Head of caudate nucleus (tissue), 42 donors: Measurements from ENCODE around the gene SLC26A4.
"Not testable (repeated sequence)": the region's sequence is repeated elsewhere in the genome, so short reads cannot be mapped to it uniquely, and the experiment has no call there.

ENCODE experiments used
- DNase-seq, 42 donors: peaks; one replicate each; pipeline versions ENCODE4 v3.0.0 to v3.0.0-alpha.2; 2020 to 2021; ENCODE audit warnings: mixed read lengths in 7 of 42
- intact Hi-C: fragments of 100-400 bp; cut with DNase I; formaldehyde crosslinking; loops from one replicate; pipeline ENCODE4 v1.15.0; 2022

Gene SLC26A4

GRCh38 chr7:107660381-107661080 is at the start of gene SLC26A4:
SLC26A4 (plus strand) TSS chr7:107660828; CDS start chr7:107661642, 814 bp downstream.
- intact Hi-C loops = no loop called here
- DNase-seq = peak in 6 of 42 donors; percentile 2 to 29 (median 8)

- no peak for DNase-seq
- intact Hi-C loops = no loop called here
These were observed 47.2 kb upstream of the SLC26A4 start for GRCh38 chr7:107613439-107613838.

GRCh38 chr7:107613948-107614347 is 46.7 kb upstream of the SLC26A4 start:
- intact Hi-C loops = no loop called here
- no peak for DNase-seq

GRCh38 chr7:107614425-107614824 is 46.2 kb upstream of the SLC26A4 start:
- DNase-seq = no peak
- intact Hi-C loops = no loop called here

DNA sequence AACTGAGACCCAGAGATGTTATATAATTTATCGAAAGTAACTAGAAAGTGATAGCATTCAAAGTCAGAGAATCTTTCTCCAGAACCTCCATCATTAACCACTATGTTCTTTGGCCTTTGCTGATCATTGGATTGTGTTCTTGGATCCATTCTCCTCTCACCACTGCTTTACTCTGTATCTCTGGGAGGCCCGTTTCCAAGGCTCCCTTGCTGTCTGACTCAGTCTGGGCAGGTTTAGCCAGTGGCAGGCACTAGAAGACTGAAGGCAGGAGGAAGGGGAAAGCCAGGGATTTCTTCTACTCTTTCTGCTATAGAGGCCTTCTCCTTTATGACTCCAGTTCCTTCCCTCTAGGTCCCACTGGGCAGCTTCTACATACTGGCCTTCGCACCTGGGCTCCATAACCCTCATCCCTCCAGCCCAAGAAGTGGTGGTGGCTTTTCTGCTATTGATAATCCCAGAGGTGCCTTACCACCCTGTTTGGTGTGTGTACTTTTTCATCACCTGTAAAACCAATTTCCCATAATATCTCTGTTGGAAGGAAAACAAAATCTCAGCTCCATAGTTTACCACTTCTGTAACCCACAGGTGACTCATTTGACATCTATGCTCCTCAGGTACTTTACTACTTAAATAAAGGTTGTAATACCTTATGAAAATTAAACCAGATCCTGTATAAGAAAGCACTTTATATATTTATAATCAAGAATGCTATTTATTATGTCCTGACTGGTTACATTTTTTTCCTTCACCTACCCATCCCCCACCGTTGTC is 44.5 kb upstream of the SLC26A4 start:
- no peak for DNase-seq
- intact Hi-C loops = no loop called here

DNA sequence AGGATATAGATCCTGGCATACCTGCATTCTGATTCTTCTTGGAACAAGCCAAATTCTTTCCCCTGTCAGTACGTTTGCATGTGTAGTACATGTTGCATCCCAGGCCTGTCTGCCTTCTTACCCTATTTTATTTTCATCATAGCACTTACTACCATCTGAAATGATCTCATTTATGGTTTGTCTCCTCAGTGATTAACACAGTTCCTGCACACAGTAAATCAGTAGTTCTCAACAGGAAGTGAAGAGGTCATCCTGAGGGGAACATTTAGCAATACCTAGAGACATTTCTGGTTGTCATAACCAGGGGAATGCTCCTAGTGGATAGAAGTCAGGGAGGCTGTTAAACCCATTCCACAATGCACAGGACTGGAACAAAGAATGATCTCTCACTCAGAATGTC is 38.2 kb upstream of the SLC26A4 start:
- intact Hi-C loops = no loop called here
- DNase-seq = no peak

DNA sequence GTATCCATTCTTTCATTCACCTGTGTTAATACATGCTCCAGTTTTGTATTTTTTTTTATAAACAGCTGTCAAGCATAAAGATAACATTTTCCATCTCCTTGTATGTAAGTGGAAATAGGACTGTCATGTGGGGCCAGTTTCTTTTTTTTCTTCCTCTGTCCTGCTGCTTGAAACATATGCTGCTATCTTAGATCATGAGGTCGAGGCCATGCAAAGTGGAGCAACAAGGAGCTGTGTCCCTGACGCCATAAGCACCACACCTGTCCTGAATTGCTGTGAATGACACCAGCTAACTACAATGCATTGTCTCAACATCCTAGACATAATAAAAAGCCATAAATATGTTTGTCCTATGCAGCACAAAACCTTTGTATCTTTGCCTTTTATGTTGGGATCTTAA is 37.7 kb upstream of the SLC26A4 start:
- no peak for DNase-seq
- intact Hi-C loops = no loop called here

- no peak for DNase-seq
- intact Hi-C loops = no loop called here
These were observed 33.6 kb upstream of the SLC26A4 start for GRCh38 chr7:107627002-107627401.

DNA sequence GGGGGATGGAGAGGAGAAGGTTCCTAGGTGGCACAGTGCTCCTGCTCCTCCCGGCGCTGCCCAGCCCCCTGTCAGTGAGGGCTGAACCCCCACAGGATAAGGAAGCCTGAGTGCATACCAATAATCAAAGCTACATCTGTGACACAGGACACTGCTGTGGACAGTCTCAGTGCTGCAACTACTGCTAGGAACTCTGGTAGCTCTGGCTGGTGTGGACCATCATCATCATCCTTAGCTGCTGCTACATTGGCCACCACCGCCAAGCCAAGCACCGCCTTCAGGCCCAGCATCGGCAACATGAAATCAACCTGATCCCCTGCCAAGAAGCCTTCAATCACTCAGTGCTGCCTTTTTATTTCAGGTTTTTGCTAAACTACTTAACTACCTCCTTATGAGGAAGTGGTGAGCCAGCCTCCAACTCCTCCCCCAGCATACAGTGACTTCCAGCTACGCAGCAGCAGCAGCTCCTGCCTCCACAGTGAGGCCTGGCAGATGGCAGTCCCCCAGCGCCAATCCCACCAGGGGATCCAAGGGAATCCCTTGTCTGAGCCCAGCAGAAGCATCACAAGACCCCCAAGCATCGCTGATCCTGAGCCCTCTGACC is 32.1 kb upstream of the SLC26A4 start:
- intact Hi-C loops = no loop called here
- no peak for DNase-seq

DNA sequence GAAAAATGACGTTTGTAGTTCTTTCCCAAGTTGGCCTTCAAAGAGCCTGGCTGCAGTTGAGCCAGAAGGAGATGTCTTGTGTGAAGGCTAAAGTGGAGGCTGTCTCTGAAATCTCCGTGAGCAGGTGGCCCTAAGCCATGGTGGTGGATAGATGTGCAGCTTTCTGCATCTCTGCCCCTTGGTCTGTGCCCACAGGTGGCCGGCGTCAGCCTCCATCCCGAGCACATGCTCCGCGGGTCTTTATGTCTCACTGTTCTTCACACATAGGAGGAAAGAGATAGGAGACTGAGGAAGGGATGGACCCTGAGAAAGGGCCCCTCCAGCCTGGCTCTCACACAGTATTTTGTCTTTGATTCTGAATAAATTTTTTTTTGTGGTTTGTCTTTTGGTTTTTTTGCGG is 30.3 kb upstream of the SLC26A4 start:
- intact Hi-C loops = no loop called here
- DNase-seq = no peak

GRCh38 chr7:107631588-107632491 is 28.8 kb upstream of the SLC26A4 start:
- no peak for DNase-seq
- intact Hi-C loops = no loop called here

GRCh38 chr7:107632492-107632865 is 28.1 kb upstream of the SLC26A4 start:
- no peak for DNase-seq
- intact Hi-C loops = no loop called here

GRCh38 chr7:107638594-107638993 is 22.0 kb upstream of the SLC26A4 start:
- no peak for DNase-seq
- intact Hi-C loops = no loop called here

GRCh38 chr7:107639070-107639469 is 21.6 kb upstream of the SLC26A4 start:
- intact Hi-C loops, DNase-seq: not testable (repeated sequence)

- DNase-seq = no peak
- intact Hi-C loops = no loop called here
These were observed 19.0 kb upstream of the SLC26A4 start for GRCh38 chr7:107641676-107642075.

DNA sequence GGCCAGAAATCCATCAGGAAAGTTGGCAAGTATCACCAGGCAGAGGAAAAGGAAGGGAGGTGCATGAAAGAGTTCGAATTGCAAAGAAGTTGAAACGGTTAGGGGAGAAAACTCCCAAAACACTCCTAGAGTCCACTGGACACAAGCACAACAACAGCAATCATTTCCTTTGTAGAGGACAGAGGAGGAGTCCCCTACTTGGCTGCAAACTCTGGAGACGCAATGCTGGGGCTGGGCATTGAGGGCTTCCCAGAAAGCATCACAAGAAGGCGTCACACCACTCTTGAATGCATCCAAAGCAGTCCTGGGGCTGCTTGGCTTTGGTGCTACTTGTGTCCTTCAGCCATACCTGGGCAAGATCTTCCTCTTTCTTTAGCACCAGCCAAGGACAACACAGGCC is 18.1 kb upstream of the SLC26A4 start:
- intact Hi-C loops = no loop called here
- DNase-seq = no peak

DNA sequence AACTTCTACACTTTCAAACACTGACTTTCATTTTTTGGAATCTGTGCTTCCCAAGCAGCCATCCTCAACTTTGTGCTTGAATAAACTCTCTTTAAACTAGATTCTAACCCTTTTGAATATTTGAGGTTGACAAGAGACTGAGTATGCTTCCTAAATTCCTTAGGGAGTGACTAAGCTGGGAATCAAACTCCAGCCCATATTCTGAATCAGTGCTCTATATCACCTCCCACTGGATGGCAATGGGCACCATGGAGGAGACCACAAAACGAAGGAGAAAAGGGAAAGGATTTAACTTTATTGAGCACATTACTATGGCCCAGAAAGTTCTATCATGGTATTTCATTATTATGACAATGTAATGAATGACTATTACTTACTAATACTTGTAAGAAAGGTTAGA is 17.2 kb upstream of the SLC26A4 start:
- intact Hi-C loops = no loop called here
- DNase-seq = no peak

DNA sequence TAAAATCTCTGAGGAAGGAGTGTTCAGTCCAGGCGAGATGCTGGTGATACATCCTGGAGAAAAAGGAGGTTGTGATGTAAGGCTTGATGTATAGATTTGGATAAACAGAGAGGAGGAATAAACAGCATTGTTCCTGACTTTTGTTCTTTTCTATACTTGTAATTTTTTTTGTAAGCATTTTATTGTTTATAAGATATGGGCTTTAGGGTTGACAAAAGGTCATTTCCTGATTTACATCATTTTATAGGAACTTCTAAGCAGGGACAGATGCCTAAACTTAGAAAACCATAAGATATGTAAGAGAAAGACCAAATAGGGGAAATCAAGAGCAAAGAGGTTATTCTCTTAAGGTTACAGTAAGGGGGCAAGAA is 16.7 kb upstream of the SLC26A4 start:
- intact Hi-C loops = no loop called here
- DNase-seq = no peak

GRCh38 chr7:107644309-107644974 is 16.2 kb upstream of the SLC26A4 start:
- intact Hi-C loops = no loop called here
- no peak for DNase-seq
